Left colon (tissue), 2 donors: ENCODE data around the gene ZCWPW2. TPM values are rescaled to one million over a fixed set of nuclear protein-coding genes. Genes with fewer than 3 reads are reported as not detected.
A peak's percentile ranks its signal among the peaks of the same experiment; 100 is the strongest.

Source experiments
- ATAC-seq: fragments of 200-7000 bp; cut with Tn5 transposase; one replicate; pipeline ENCODE4 v1.9.1; 2020; ENCODE audit warnings: mild to moderate bottlenecking, moderate library complexity
- DNase-seq, 2 donors: peaks; one replicate each; pipeline ENCODE4 v3.0.0-alpha.2; 2020
- intact Hi-C, 2 donors: fragments of 100-400 bp; cut with DNase I in 1 of 2; cut with micrococcal nuclease in 1 of 2; formaldehyde crosslinking; loops; one replicate each; pipeline versions ENCODE4 v1.11.2 to v1.14.0; 2022; cut with DNase I, micrococcal nuclease
- long read RNA-seq: library from polyadenylated mRNA; unstranded; transcript quantifications from one replicate; pipeline ENCODE4 v2.0.0, GENCODE V29; 2021
- total RNA-seq, 2 donors: library from RNA; stranded (reverse); fragmentation: NEBNext Ultra II Directional; extraction: Animal tissue kit (Norgen Biotek cat#: 25700); gene quantifications; one replicate each; pipeline ENCODE4 v1.2.1, GENCODE V29; 2021
- donor health status: DM: no; HTN: no; CAD: no.
- donor health status: DM: yes; HTN: yes; CAD: no.

ZCWPW2 gene, protein sequence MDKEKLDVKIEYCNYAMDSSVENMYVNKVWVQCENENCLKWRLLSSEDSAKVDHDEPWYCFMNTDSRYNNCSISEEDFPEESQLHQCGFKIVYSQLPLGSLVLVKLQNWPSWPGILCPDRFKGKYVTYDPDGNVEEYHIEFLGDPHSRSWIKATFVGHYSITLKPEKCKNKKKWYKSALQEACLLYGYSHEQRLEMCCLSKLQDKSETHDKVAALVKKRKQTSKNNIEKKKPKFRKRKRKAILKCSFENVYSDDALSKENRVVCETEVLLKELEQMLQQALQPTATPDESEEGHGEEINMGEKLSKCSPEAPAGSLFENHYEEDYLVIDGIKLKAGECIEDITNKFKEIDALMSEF
- total RNA-seq = under 1 TPM; 0.42 to 0.98 TPM
- long read RNA-seq, partial matches to known transcripts = 0 of 5 reads
- long read RNA-seq, other reads (novel, unspliced or antisense) = 5 of 5 reads

DNA sequence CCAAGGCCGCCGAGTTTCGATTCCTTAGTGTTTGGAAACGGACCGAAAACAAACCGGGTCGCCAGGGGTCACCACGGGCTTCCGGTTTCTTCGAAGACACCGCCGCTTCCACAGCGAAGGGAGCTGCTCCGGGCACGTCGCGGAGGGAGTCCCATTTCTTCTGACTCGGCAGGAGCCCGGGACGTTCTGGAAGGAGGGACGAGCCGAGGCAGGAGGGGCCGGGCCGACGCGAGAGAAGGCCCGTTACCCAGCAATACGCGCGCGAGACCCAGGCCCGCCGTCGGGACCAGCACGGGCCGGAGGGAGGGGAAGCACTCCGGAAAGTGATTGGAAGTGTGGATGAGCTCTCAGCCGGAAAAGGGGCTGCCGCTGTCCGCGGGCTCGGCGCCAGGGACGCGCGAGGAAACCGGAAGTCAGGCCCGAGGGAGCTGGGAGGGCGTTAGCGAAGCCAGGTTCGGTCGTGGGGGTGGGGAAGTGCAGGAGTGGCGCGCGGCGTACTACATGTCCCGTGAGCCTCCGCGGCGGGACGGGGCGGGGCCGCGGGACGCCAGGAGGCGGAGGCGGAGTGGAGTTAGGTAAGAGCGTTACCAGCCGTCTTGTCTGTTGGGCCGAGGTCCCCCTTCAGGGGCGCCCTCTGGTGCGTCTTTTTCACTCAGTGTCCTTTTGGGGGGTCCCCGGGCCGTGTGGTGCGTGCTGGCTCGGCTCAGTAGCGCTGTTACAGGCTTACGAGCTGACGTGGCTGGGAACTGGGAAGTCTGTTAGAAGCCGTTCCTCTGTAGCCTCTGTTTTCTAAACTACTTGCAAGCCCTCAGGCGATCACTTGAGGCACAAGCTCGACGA, at the start of gene ZCWPW2, which contains the start of gene AZI2:
ZCWPW2 (plus strand) TSS at position 93 of the 840 bp plus-strand sequence. CDS start 64,348 bp downstream, outside the sequence.
AZI2 (minus strand) TSS at position 196 of the 840 bp plus-strand sequence. CDS start 8,207 bp downstream, outside the sequence.
- intact Hi-C loops = no loop called here
- peak; percentile 96 to 98 for DNase-seq
- peak; percentile 98 for ATAC-seq

- intact Hi-C loops = no loop called here
- DNase-seq (no peak), ATAC-seq (no peak)
Measured at GRCh38 chr3:28299705-28300104, 48.8 kb upstream of the ZCWPW2 start.

GRCh38 chr3:28300345-28300962, 48.1 kb upstream of the ZCWPW2 start:
- intact Hi-C loops = no loop called here
- ATAC-seq (no peak), DNase-seq (no peak)

- ATAC-seq (no peak), DNase-seq (no peak)
- intact Hi-C loops = no loop called here
Measured at GRCh38 chr3:28301688-28302087, 46.8 kb upstream of the ZCWPW2 start.

DNA sequence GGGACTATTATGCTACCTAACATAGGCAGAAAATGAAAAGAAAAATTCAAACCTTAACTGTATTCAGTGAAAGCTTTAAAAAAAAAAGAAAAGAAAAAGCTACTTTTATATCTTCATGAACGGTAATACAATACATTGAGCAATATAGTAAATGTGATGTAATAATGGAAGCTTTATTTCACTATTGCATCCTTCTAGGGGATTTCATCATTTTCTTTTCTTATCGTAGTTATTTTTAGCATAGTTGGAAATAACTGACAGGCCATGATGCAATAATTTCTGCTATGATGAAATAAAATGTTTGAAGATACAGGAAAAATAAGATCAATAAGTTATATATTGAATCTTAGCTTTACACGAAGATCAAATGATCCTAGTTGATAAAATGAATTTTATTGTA, 40.3 kb upstream of the ZCWPW2 start:
- no peak for ATAC-seq
- no peak for DNase-seq
- intact Hi-C loops = no loop called here

GRCh38 chr3:28315711-28316110, 32.8 kb upstream of the ZCWPW2 start:
- intact Hi-C loops = no loop called here
- no peak for ATAC-seq
- DNase-seq = no peak

DNA sequence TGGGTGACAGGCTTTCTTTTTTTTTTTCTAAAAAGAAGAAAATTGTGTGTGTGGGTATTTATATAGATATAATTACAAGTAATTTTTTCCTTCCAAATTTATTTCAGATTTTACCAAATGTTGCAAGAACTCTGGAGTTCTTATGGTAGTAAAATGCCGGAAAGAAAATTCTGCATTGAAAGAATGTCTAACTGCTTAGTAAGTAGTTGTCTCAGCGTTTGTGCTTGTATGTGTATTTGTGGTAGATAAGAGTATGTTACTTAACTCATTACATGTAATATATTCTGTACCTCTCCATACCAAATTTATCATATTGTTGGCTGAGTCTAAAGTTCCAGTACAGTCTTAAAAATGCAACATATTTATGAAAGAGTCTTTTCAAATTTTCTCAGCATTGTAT, 32.3 kb upstream of the ZCWPW2 start:
- intact Hi-C loops = no loop called here
- DNase-seq = no peak
- ATAC-seq = no peak

DNA sequence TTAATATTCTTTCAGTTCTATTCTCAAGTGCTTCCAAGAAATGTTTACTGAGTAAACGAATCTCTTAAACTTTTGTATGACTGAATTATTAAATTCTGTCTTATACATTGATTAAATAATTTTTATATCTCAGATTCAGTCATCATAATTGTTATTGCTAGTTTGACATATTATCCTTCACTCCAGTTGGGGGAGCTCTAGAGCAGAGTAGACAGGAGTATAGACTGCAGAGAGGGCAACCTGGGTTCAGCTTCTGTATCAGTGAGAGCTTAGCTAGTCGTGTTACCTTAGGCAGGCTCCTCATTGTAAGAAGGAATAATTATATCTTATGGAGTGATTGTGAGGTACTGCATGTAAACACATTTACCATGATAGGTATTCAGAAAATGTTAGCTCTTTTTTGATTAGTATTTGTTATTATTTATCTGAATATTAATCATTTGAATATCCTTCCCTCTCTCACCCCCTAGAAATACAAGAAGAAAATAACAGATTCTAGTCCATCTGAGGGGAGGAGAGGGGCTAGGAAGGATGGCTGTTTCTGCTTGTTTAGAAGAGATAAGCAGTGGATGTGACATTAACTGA, 31.0 kb upstream of the ZCWPW2 start:
- ATAC-seq (peak; percentile 69), DNase-seq (no peak)
- intact Hi-C loops = no loop called here

GRCh38 chr3:28320981-28321380, 27.5 kb upstream of the ZCWPW2 start:
- ATAC-seq (no peak), DNase-seq (no peak)
- intact Hi-C loops = no loop called here

DNA sequence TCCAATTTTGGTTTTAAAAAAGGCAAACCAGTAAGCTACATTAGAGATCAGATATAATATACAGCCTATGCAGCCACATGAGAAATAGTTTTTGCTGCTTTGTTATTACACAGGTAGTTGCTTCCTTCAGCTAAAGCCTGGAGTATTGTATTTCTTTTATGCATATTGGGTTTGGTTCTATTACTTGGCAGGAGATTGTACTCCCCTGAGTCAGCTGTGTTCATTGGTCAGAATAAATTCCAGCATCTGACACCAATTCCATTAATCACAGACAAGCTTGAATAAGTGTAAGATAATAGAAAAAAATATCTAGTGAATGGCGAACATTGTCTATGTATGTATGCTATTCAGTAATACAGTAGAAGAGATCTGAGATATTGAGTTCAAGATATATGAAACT, 26.1 kb upstream of the ZCWPW2 start:
- ATAC-seq (no peak), DNase-seq (no peak)
- intact Hi-C loops = no loop called here

DNA sequence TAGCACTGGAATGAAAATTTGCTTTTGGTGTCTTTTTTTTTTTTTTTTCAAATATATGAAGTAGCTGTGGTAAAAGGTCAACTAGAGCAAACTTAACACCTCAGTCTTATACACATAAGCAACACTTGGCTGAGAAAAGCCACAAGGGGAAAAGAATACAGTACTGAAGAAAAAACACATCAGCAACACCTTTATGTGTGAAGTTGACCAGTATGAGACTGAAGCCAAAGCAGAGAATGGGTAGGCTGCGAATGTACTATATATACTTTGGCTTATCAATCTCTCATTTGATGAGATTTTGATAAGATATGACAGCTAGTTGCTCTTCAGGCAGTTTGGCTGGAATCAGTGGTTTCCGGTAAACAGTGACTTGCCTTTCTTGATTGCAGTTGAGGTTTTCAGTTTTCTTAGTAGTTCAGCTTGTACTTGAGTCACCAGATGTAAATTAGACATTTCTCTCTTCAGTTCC, 22.0 kb upstream of the ZCWPW2 start:
- DNase-seq (no peak), ATAC-seq (peak; percentile 35)
- intact Hi-C loops = loop anchor here in 1 of 2 donors (5.0 kb wide), 1 partner anchor 614 kb away; no protein-coding TSS in a partner anchor

GRCh38 chr3:28328188-28329151, 20.1 kb upstream of the ZCWPW2 start:
- peak; percentile 51 for ATAC-seq
- no peak for DNase-seq
- intact Hi-C loops = loop anchor here in 1 of 2 donors (5.0 kb wide), 1 partner anchor 616 kb away; no protein-coding TSS in a partner anchor

DNA sequence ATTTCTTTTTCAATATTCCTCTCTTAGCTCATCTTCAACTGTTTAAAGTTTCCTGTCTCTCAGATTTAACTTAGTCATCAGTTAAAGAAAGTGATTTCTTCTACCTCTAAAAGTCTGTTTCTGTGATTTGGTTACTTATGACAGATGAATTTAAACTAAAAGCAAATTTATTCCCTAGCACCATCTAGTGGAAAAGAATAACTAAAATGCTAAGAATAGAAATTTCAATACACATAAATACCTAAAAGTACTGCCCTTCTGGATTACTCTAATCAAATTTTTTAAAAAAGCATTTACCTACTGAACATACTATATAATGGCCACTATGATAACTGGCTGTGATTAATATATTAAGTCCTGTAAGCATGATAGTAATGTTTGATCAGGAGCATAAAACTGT, 14.0 kb upstream of the ZCWPW2 start:
- intact Hi-C loops = no loop called here
- DNase-seq (no peak), ATAC-seq (no peak)

- intact Hi-C loops = no loop called here
- ATAC-seq = no peak
- DNase-seq = no peak
Measured at GRCh38 chr3:28335246-28335645, 13.3 kb upstream of the ZCWPW2 start.

DNA sequence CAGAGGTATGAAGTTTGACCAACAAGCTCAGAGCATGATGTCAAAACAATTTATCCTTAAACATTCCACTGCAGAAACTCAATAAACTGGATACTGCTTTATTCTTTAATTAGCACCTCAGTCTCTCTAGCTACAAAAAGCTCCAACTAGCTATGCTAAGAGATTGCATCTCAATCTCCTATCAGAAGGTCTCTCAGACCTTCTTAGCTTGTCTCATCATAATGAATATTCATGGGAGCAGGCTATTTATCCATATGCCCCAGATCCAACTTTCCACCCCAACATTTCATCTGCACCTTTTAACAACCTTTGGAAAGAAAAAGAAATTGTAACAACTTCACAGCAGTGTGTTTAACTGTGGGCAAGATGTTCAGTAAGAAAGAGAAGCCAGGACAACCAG, 11.3 kb upstream of the ZCWPW2 start:
- intact Hi-C loops = no loop called here
- no peak for ATAC-seq
- DNase-seq = no peak

DNA sequence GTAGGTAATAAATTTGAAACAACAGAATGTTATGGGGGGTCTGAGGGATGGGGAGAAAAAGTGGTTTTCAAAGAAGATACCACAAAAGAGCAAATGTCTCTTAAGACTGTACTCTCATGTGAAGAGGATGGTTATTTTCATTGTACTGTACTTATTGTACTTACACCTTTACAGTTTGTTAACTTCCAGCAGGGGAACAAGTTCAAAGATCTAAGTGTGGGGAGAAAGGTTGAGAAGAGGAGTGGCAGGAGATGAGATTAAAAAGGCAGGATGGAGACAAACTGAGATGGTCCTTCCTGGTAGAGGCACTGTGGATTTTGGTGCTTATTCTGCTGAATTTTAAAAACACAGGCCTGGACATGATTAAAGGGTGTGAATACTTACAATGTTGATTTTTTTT, 5.4 kb upstream of the ZCWPW2 start:
- DNase-seq = no peak
- intact Hi-C loops = no loop called here
- peak; percentile 64 for ATAC-seq

- no peak for DNase-seq
- ATAC-seq = no peak
- intact Hi-C loops = no loop called here
Measured at GRCh38 chr3:28345690-28346089, 2.8 kb upstream of the ZCWPW2 start.
